Measurements from ENCODE around the gene SUMO1. TPM values are rescaled to one million over a fixed set of nuclear protein-coding genes. Genes with fewer than 3 reads are reported as not detected.

SUMO1 gene
- total RNA-seq, 4 donors from 2014 or later, result 29.6 to 46.3 (median 35.1) TPM

- no peak for TF ChIP-seq CTCF (IDR thresholded peaks at IDR 0.05)
- no peak for TF ChIP-seq POLR2A (IDR thresholded peaks at IDR 0.05)
- no peak overlapping the region for H3K4me3 ChIP-seq (ENCODE audit: low read depth, poor library complexity, severe bottlenecking)
- WGBS, 2 donors, result 86 to 87% methylated on average over 5 of the region's 5 CpGs
- DNase-seq (ENCODE audit: low spot score in 2 of 2), result no peak
- intact Hi-C loops (cut with DNase I; ENCODE audit: low total_unique reads), result no loop called here
Measured at GRCh38 chr2:202165208-202165607, 73.2 kb downstream of the SUMO1 start.

DNA sequence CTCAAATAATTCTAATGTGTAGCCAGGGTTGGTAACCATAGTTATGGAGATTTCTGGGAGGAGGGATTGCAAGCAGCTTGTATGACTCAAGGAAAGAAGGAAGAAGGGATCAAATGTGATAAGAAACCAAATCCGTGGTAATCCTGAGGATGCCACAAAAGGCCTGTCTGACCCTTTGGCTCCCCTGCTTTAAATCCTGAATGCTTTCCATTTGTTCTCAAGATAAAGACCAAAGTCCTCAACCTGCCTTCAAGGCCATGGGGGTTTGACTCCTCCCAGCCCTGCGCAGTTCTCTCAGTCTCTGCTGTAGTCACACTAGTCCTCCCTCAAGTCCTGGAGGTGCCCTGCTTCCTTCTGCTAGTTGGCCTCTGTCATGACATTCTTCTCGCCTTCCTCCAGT, 74.0 kb downstream of the SUMO1 start:
- TF ChIP-seq POLR2A (IDR thresholded peaks at IDR 0.05) (no peak), CTCF (IDR thresholded peaks at IDR 0.05) (no peak)
- no peak for DNase-seq (ENCODE audit: low spot score in 2 of 2)
- 84 to 87% methylated on average over 3 of the region's 3 CpGs for WGBS, 2 donors
- intact Hi-C loops (cut with DNase I; ENCODE audit: low total_unique reads), result no loop called here
- H3K4me3 ChIP-seq (ENCODE audit: low read depth, poor library complexity, severe bottlenecking), result no peak overlapping the region

GRCh38 chr2:202161151-202161835, 77.1 kb downstream of the SUMO1 start:
- DNase-seq (ENCODE audit: low spot score in 2 of 2), result no peak
- WGBS, 2 donors, result 66 to 73% methylated on average over 8 of the region's 8 CpGs
- H3K4me3 ChIP-seq (ENCODE audit: low read depth, poor library complexity, severe bottlenecking), result no peak overlapping the region
- TF ChIP-seq CTCF (IDR thresholded peaks at IDR 0.05) (no peak), POLR2A (IDR thresholded peaks at IDR 0.05) (no peak)
- intact Hi-C loops (cut with DNase I; ENCODE audit: low total_unique reads), result no loop called here

DNA sequence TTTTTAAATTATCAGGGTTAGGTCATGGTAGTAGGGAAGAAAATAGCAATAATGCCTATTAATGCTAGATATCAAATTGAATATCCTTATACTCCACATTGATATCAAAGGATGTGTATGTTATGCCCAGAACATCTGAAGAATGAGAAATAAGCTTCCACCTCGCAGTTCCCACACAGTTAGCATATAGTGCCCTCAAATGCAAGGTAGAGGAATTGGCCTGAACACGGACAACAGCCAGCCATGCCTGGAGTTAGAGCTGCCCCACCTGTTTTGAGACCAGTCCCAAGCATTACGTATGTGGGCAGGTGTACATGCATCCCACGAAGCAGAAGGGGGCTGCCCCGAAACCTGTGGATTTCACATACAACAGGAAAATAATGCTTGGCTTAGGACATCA, 79.6 kb downstream of the SUMO1 start:
- 61 to 63% methylated on average over 5 of the region's 5 CpGs for WGBS, 2 donors
- no peak overlapping the region for H3K4me3 ChIP-seq (ENCODE audit: low read depth, poor library complexity, severe bottlenecking)
- no peak for DNase-seq (ENCODE audit: low spot score in 2 of 2)
- intact Hi-C loops (cut with DNase I; ENCODE audit: low total_unique reads), result no loop called here
- TF ChIP-seq CTCF (IDR thresholded peaks at IDR 0.05) (no peak), POLR2A (IDR thresholded peaks at IDR 0.05) (no peak)

GRCh38 chr2:202157211-202157990, 81.0 kb downstream of the SUMO1 start:
- intact Hi-C loops (cut with DNase I; ENCODE audit: low total_unique reads), result no loop called here
- no peak overlapping the region for H3K4me3 ChIP-seq (ENCODE audit: low read depth, poor library complexity, severe bottlenecking)
- TF ChIP-seq CTCF (IDR thresholded peaks at IDR 0.05), result no peak
- no peak for TF ChIP-seq POLR2A (IDR thresholded peaks at IDR 0.05)
- no peak for DNase-seq (ENCODE audit: low spot score in 2 of 2)
- WGBS, 2 donors, result 76 to 82% methylated on average over 4 of the region's 4 CpGs

Other genes with a start within 250 kb of the SUMO1 start
- gene FZD7, start 204.7 kb downstream of the SUMO1 start, total RNA-seq, result 10 to 100 TPM in 3 of 4 donors, 1 to 10 TPM in 1; 9.1 to 38.9 (median 22.1) TPM
- gene KIAA2012, start 165.3 kb downstream of the SUMO1 start, total RNA-seq, result not detected
- gene NOP58, start 27.2 kb upstream of the SUMO1 start, total RNA-seq, result 10 to 100 TPM; 39.5 to 80.5 (median 50.8) TPM
- gene BMPR2, start 137.7 kb upstream of the SUMO1 start, total RNA-seq, result 10 to 100 TPM; 30.4 to 50.2 (median 36.5) TPM

Measured in lower leg skin (tissue), 4 donors.